ENCODE data around the gene OSBPL5.
A peak's percentile ranks its signal among the peaks of the same experiment; 100 is the strongest.

OSBPL5 gene

GRCh38 chr11:3148255-3148989 is 16.7 kb downstream of the OSBPL5 start:
- no peak for DNase-seq (ENCODE audit: low spot score)

- DNase-seq (ENCODE audit: low spot score) = no peak
Observed at GRCh38 chr11:3147626-3148025, 17.5 kb downstream of the OSBPL5 start.

- DNase-seq (ENCODE audit: low spot score) = peak; percentile 67
Observed at GRCh38 chr11:3147257-3147619, 17.9 kb downstream of the OSBPL5 start.

GRCh38 chr11:3146612-3147256 is 18.4 kb downstream of the OSBPL5 start:
- peak; percentile 93 for DNase-seq (ENCODE audit: low spot score)

GRCh38 chr11:3145206-3145520 is 19.9 kb downstream of the OSBPL5 start:
- DNase-seq (ENCODE audit: low spot score) = no peak

GRCh38 chr11:3144296-3145205 is 20.6 kb downstream of the OSBPL5 start:
- no peak for DNase-seq (ENCODE audit: low spot score)

GRCh38 chr11:3143136-3143880 is 21.8 kb downstream of the OSBPL5 start:
- no peak for DNase-seq (ENCODE audit: low spot score)

- DNase-seq (ENCODE audit: low spot score) = no peak
Observed at GRCh38 chr11:3140291-3140603, 24.9 kb downstream of the OSBPL5 start.

GRCh38 chr11:3139481-3140290 is 25.4 kb downstream of the OSBPL5 start:
- no peak for DNase-seq (ENCODE audit: low spot score)

GRCh38 chr11:3139086-3139440 is 26.0 kb downstream of the OSBPL5 start:
- DNase-seq (ENCODE audit: low spot score) = no peak

- no peak for DNase-seq (ENCODE audit: low spot score)
Observed at GRCh38 chr11:3138178-3139085, 26.7 kb downstream of the OSBPL5 start.

- DNase-seq (ENCODE audit: low spot score) = no peak
Observed at GRCh38 chr11:3137486-3138177, 27.5 kb downstream of the OSBPL5 start.

- DNase-seq (ENCODE audit: low spot score) = no peak
Observed at GRCh38 chr11:3136546-3137455, 28.3 kb downstream of the OSBPL5 start.

GRCh38 chr11:3135481-3136440 is 29.3 kb downstream of the OSBPL5 start:
- no peak for DNase-seq (ENCODE audit: low spot score)

- no peak for DNase-seq (ENCODE audit: low spot score)
Observed at GRCh38 chr11:3134651-3135480, 30.2 kb downstream of the OSBPL5 start.

- DNase-seq (ENCODE audit: low spot score) = no peak
Observed at GRCh38 chr11:3134218-3134621, 30.9 kb downstream of the OSBPL5 start.
